CD14-positive monocyte (primary cell): ENCODE measurements around the gene ROBO4. TPM values are rescaled to one million over a fixed set of nuclear protein-coding genes. Genes with fewer than 3 reads are reported as not detected.

ENCODE experiments used
- DNase-seq, 3 donors: peaks; one replicate each; pipeline ENCODE4 v3.0.0-alpha.2; 2011 to 2022
- H2AFZ ChIP-seq: 2 replicates; pipeline ENCODE4 v1.6.0; 2012; ENCODE audit warnings: mild to moderate bottlenecking, low read depth, low read length, inconsistent platforms; ENCODE audit not compliant: insufficient read depth, poor library complexity, severe bottlenecking
- H3K27ac ChIP-seq, 2 donors: 1 replicate in 1 of 2; 2 replicates in 1 of 2; pipeline ENCODE4 v1.5.1; 2012 to 2013; ENCODE audit warnings: low read length in 2 of 2, control low read depth in 1 of 2, inconsistent platforms in 1 of 2, low read depth in 1 of 2, mild to moderate bottlenecking in 1 of 2
- H3K27me3 ChIP-seq, 2 donors: one replicate each; pipeline versions ENCODE4 v1.6.0 to v1.6.1; 2011 to 2013; ENCODE audit warnings: low read length in 2 of 2; ENCODE audit not compliant: control insufficient read depth in 2 of 2, insufficient read depth in 2 of 2
- H3K36me3 ChIP-seq, 2 donors: replicated peaks in 1 of 2; 1 replicate in 1 of 2; 2 replicates in 1 of 2; pipeline versions ENCODE4 v1.5.1 to v1.6.1; 2012 to 2013; ENCODE audit warnings: low read length in 2 of 2, control low read depth in 1 of 2, inconsistent platforms in 1 of 2, mild to moderate bottlenecking in 1 of 2; ENCODE audit not compliant: insufficient read depth in 2 of 2, control insufficient read depth in 1 of 2
- H3K4me1 ChIP-seq, 2 donors: 1 replicate in 1 of 2; 2 replicates in 1 of 2; pipeline versions ENCODE4 v1.5.1 to v1.6.1; 2012 to 2013; ENCODE audit warnings: low read length in 2 of 2, control low read depth in 1 of 2, inconsistent platforms in 1 of 2, mild to moderate bottlenecking in 1 of 2, moderate library complexity in 1 of 2; ENCODE audit not compliant: insufficient read depth in 2 of 2, control insufficient read depth in 1 of 2
- H3K4me2 ChIP-seq: replicated peaks from 2 replicates; pipeline ENCODE3; 2012; ENCODE audit warnings: low read length, moderate library complexity, mild to moderate bottlenecking; ENCODE audit not compliant: poor library complexity, severe bottlenecking; ENCODE audit errors: extremely low read depth
- H3K4me3 ChIP-seq, 3 experiments: fragments of 200-600 bp in 1 of 3; sonication (generic) in 1 of 3; replicated peaks in 1 of 3; 1 replicate in 2 of 3; 2 replicates in 1 of 3; pipeline ENCODE4 v1.5.1; 2011 to 2013; ENCODE audit warnings: low read length in 3 of 3, mild to moderate bottlenecking in 3 of 3, control low read depth in 2 of 3, low read depth in 2 of 3, inconsistent platforms in 1 of 3, moderate library complexity in 1 of 3
- H3K79me2 ChIP-seq: 2 replicates; pipeline ENCODE4 v1.6.0; 2012; ENCODE audit warnings: mild to moderate bottlenecking, control low read depth, inconsistent platforms, low read length, moderate library complexity; ENCODE audit not compliant: insufficient read depth
- H3K9ac ChIP-seq: 2 replicates; pipeline ENCODE4 v1.6.0; 2017; ENCODE audit warnings: low read length, mild to moderate bottlenecking; ENCODE audit not compliant: insufficient read depth, poor library complexity, severe bottlenecking
- H3K9me3 ChIP-seq, 2 donors: replicated peaks in 1 of 2; 1 replicate in 1 of 2; 2 replicates in 1 of 2; pipeline versions ENCODE4 v1.5.1 to v1.6.1; 2012 to 2013; ENCODE audit warnings: low read length in 2 of 2, control low read depth in 1 of 2; ENCODE audit not compliant: control insufficient read depth in 1 of 2, insufficient read depth in 1 of 2
- H4K20me1 ChIP-seq: 2 replicates; pipeline ENCODE4 v1.6.0; 2012; ENCODE audit warnings: mild to moderate bottlenecking, low read length, control low read depth, moderate library complexity; ENCODE audit not compliant: insufficient read depth
- H3K27ac Mint-ChIP-seq, 7 donors: one replicate each; pipeline ENCODE4 v1.8.0; 2020; ENCODE audit warnings: mild to moderate bottlenecking in 7 of 7, mixed read lengths in 7 of 7, moderate library complexity in 6 of 7, inconsistent platforms in 2 of 7
- H3K27me3 Mint-ChIP-seq, 3 donors: one replicate each; pipeline ENCODE4 v1.8.0; 2021 to 2022; ENCODE audit warnings: low read depth in 3 of 3, mild to moderate bottlenecking in 3 of 3, mixed read lengths in 3 of 3, moderate library complexity in 3 of 3, inconsistent platforms in 1 of 3
- H3K36me3 Mint-ChIP-seq, 2 donors: one replicate each; pipeline ENCODE4 v1.8.0; 2020; ENCODE audit warnings: mixed read lengths in 2 of 2, inconsistent platforms in 1 of 2, mild to moderate bottlenecking in 1 of 2
- H3K4me1 Mint-ChIP-seq: one replicate; pipeline ENCODE4 v1.8.0; 2020; ENCODE audit warnings: mild to moderate bottlenecking, mixed read lengths
- H3K4me3 Mint-ChIP-seq, 2 donors: one replicate each; pipeline ENCODE4 v1.8.0; 2020; ENCODE audit warnings: mild to moderate bottlenecking in 2 of 2, mixed read lengths in 2 of 2, moderate library complexity in 1 of 2
- H3K9me3 Mint-ChIP-seq, 7 donors: one replicate each; pipeline ENCODE4 v1.8.0; 2020 to 2022; ENCODE audit warnings: mixed read lengths in 7 of 7, mild to moderate bottlenecking in 6 of 7, moderate library complexity in 6 of 7, inconsistent platforms in 2 of 7
- WGBS: methylation state at CpG from one replicate; pipeline ENCODE4 v1.1.5; 2013; ENCODE audit warnings: missing lambda C conversion rate; ENCODE audit not compliant: insufficient coverage; 5-methylcytosine and 5-hydroxymethylcytosine counted together
- intact Hi-C, 2 donors: fragments of 100-400 bp; cut with micrococcal nuclease; formaldehyde crosslinking; loops; one replicate each; pipeline versions ENCODE4 v1.15.0 to v1.15.1; 2023
- polyA plus RNA-seq, 3 donors: library from polyadenylated mRNA; depleted of rRNA in 1 of 3; unstranded in 2 of 3; stranded (reverse) in 1 of 3; fragments of 300-500 nt in 2 of 3; fragments of >200 nt in 1 of 3; fragmentation: Illumina TruSeq in 2 of 3; gene quantifications; 1 replicate in 2 of 3; 2 replicates in 1 of 3; pipeline ENCODE4 v1.2.3, GENCODE V29; 2012 to 2021
- TF ChIP-seq, protein P1 (sequence below): fragments of 200-600 bp; IDR thresholded peaks from one replicate; pipeline ENCODE4 v1.8.0; 2022; ENCODE audit warnings: antibody characterized with exemption, mild to moderate bottlenecking

The ROBO4 gene
- polyA plus RNA-seq, 3 donors: 0.19 to 0.20 TPM; not detected in 1

- WGBS: 0% methylated on average over 2 of the region's 8 CpGs
- no peak overlapping the region for H3K4me3 ChIP-seq
- Mint-ChIP-seq H3K27me3 (peaks cover 94 to 100% (median 99%) of the 10 kb centered on the region in 3 donors), H3K9me3 (peaks cover 0 to 17% (median 0%) of the 10 kb centered on the region in 7 donors), H3K4me1 (peaks cover 10% of the 10 kb centered on the region), H3K27ac (peak overlapping the region in 1 of 7 donors; percentile 37), H3K4me3 (peak overlapping the region in 1 of 2 donors; percentile 68), H3K36me3 (no peaks in the 10 kb centered on the region)
- no peaks in the 10 kb centered on the region for H3K79me2 ChIP-seq
- H3K36me3 ChIP-seq: no peaks in the 10 kb centered on the region
- no peak for DNase-seq
- H3K27me3 ChIP-seq: peaks cover 97 to 99% of the 10 kb centered on the region in 2 donors
- H2AFZ ChIP-seq: no peak overlapping the region
- peaks cover 0 to 3% of the 10 kb centered on the region in 2 donors for H3K4me1 ChIP-seq
- TF ChIP-seq, protein P1, sequence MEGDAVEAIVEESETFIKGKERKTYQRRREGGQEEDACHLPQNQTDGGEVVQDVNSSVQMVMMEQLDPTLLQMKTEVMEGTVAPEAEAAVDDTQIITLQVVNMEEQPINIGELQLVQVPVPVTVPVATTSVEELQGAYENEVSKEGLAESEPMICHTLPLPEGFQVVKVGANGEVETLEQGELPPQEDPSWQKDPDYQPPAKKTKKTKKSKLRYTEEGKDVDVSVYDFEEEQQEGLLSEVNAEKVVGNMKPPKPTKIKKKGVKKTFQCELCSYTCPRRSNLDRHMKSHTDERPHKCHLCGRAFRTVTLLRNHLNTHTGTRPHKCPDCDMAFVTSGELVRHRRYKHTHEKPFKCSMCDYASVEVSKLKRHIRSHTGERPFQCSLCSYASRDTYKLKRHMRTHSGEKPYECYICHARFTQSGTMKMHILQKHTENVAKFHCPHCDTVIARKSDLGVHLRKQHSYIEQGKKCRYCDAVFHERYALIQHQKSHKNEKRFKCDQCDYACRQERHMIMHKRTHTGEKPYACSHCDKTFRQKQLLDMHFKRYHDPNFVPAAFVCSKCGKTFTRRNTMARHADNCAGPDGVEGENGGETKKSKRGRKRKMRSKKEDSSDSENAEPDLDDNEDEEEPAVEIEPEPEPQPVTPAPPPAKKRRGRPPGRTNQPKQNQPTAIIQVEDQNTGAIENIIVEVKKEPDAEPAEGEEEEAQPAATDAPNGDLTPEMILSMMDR: no peak
- intact Hi-C loops: loop anchor here in 1 of 2 donors (10.0 kb wide), 1 partner anchor 430 kb away; no protein-coding TSS in a partner anchor
- H3K9ac ChIP-seq: no peak overlapping the region
- H3K4me2 ChIP-seq: no peak overlapping the region
- no peak overlapping the region for H3K27ac ChIP-seq
- no peaks in the 10 kb centered on the region for H4K20me1 ChIP-seq
- H3K9me3 ChIP-seq: peaks cover 0 to 49% of the 10 kb centered on the region in 2 donors
These were observed 53.0 kb downstream of the ROBO4 start for GRCh38 chr11:124844664-124845079.

DNA sequence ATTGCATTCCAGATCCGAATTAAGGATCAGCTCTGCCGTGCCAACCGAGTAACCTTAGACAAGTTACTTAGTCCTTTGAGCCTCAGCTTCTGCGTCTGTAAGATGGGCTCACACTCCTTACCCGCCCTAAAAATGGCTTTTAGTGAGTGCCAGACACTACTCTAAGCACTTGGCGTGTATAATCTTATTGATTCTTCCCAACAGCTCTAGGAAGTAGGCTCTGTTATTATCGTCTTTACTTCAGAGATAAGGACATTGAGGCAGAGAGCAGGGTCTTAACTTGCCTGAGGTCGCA lies 54.1 kb downstream of the ROBO4 start:
- no peaks in the 10 kb centered on the region for H3K79me2 ChIP-seq
- TF ChIP-seq, protein P1: no peak
- no peak overlapping the region for H3K9ac ChIP-seq
- Mint-ChIP-seq H3K27ac (no peak overlapping the region), H3K27me3 (peaks cover 89 to 100% (median 95%) of the 10 kb centered on the region in 3 donors), H3K4me1 (peaks cover 10% of the 10 kb centered on the region), H3K36me3 (peaks cover 0 to 2% of the 10 kb centered on the region in 2 donors), H3K9me3 (peaks cover 0 to 17% (median 0%) of the 10 kb centered on the region in 7 donors), H3K4me3 (peak overlapping the region in 1 of 2 donors; percentile 68)
- 10% methylated on average over 7 of the region's 8 CpGs for WGBS
- H3K9me3 ChIP-seq: peaks cover 0 to 56% of the 10 kb centered on the region in 2 donors
- H3K4me2 ChIP-seq: no peak overlapping the region
- H2AFZ ChIP-seq: no peak overlapping the region
- H3K4me3 ChIP-seq: no peak overlapping the region
- no peak overlapping the region for H3K27ac ChIP-seq
- peaks cover 0 to 10% of the 10 kb centered on the region in 2 donors for H3K4me1 ChIP-seq
- intact Hi-C loops: loop anchor here in 1 of 2 donors (10.0 kb wide), 1 partner anchor 429 kb away; no protein-coding TSS in a partner anchor
- no peak for DNase-seq
- no peaks in the 10 kb centered on the region for H4K20me1 ChIP-seq
- H3K36me3 ChIP-seq: no peaks in the 10 kb centered on the region
- H3K27me3 ChIP-seq: peaks cover 96 to 97% of the 10 kb centered on the region in 2 donors
